Measurements from ENCODE around the gene PLD4.

DNA sequence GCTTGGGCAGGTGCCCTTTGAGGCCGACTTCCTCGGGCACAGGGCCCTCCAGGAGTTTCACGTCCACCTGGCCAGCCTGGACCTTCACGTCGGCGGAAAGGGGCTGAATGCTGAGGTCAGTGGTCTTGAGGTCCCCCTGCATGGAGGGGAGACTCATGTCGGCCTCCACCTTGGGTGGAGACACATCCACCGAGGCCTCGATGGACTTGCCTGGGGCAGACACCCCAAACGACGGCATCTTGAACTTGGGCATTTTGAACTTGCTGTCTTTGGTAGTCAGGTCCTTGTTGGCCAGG, 24.0 kb downstream of the PLD4 start:
- TF ChIP-seq, protein P1, sequence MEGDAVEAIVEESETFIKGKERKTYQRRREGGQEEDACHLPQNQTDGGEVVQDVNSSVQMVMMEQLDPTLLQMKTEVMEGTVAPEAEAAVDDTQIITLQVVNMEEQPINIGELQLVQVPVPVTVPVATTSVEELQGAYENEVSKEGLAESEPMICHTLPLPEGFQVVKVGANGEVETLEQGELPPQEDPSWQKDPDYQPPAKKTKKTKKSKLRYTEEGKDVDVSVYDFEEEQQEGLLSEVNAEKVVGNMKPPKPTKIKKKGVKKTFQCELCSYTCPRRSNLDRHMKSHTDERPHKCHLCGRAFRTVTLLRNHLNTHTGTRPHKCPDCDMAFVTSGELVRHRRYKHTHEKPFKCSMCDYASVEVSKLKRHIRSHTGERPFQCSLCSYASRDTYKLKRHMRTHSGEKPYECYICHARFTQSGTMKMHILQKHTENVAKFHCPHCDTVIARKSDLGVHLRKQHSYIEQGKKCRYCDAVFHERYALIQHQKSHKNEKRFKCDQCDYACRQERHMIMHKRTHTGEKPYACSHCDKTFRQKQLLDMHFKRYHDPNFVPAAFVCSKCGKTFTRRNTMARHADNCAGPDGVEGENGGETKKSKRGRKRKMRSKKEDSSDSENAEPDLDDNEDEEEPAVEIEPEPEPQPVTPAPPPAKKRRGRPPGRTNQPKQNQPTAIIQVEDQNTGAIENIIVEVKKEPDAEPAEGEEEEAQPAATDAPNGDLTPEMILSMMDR (conservative IDR thresholded peaks at IDR 0.05), result no peak
- TF ChIP-seq EZH2 (IDR thresholded peaks at IDR 0.05; ENCODE audit: low read depth), result no peak

Measured in PC-9 (cell line).